HK-2 (cell line): Measurements from ENCODE around the gene FPR1.

Experiments
- DNase-seq: peaks from one replicate; pipeline ENCODE4 v3.0.0-alpha.2; 2018; ENCODE audit not compliant: unreplicated experiment

The FPR1 gene

GRCh38 chr19:51751655-51752054, at the start of gene FPR1:
TSS of gene FPR1 (minus strand) at chr19:51751878. CDS start at chr19:51746994, 4,884 bp downstream.
- peak; percentile 50 for DNase-seq

GRCh38 chr19:51800473-51801244, 49.0 kb upstream of the FPR1 start:
- DNase-seq, result no peak

GRCh38 chr19:51799774-51800472, 48.2 kb upstream of the FPR1 start:
- DNase-seq, result no peak

GRCh38 chr19:51799034-51799773, 47.5 kb upstream of the FPR1 start:
- DNase-seq, result peak; percentile 75

GRCh38 chr19:51798062-51798461, 46.4 kb upstream of the FPR1 start:
- DNase-seq, result no peak

- no peak for DNase-seq
These were observed 45.8 kb upstream of the FPR1 start for GRCh38 chr19:51797480-51797879.

- no peak for DNase-seq
These were observed 44.6 kb upstream of the FPR1 start for GRCh38 chr19:51796195-51796679.

GRCh38 chr19:51794885-51795490, 43.3 kb upstream of the FPR1 start, which contains the start of gene FPR3:
TSS of gene FPR3 (plus strand) at chr19:51795157. CDS start at chr19:51823749, 28,592 bp downstream.
- DNase-seq, result no peak

- DNase-seq, result no peak
These were observed 42.3 kb upstream of the FPR1 start for GRCh38 chr19:51793994-51794393.

GRCh38 chr19:51792932-51793331, 41.3 kb upstream of the FPR1 start:
- no peak for DNase-seq

- DNase-seq, result no peak
These were observed 37.5 kb upstream of the FPR1 start for GRCh38 chr19:51789061-51789795.

GRCh38 chr19:51788029-51788428, 36.4 kb upstream of the FPR1 start:
- no peak for DNase-seq

- no peak for DNase-seq
These were observed 35.2 kb upstream of the FPR1 start for GRCh38 chr19:51786646-51787494.

GRCh38 chr19:51784922-51785690, 33.4 kb upstream of the FPR1 start:
- peak; percentile 39 for DNase-seq

GRCh38 chr19:51784109-51784785, 32.6 kb upstream of the FPR1 start:
- DNase-seq, result no peak

- DNase-seq, result peak; percentile 10
These were observed 31.7 kb upstream of the FPR1 start for GRCh38 chr19:51783372-51783771.

- DNase-seq, result no peak
These were observed 30.3 kb upstream of the FPR1 start for GRCh38 chr19:51781999-51782398.

GRCh38 chr19:51780270-51780669, 28.6 kb upstream of the FPR1 start:
- DNase-seq, result no peak

GRCh38 chr19:51779703-51780102, 28.0 kb upstream of the FPR1 start:
- no peak for DNase-seq
